Sigmoid colon (tissue), 4 donors: Measurements from ENCODE around the gene AADAT.

ENCODE experiments used
- CTCF ChIP-seq, 4 experiments: fragments of 450-650 bp in 3 of 4; fragments of 200-600 bp in 1 of 4; IDR thresholded peaks; one replicate each; pipeline ENCODE4 v1.5.1; 2016 to 2019; ENCODE audit warnings: antibody characterized with exemption in 4 of 4, mild to moderate bottlenecking in 3 of 4, moderate library complexity in 2 of 4
- EP300 ChIP-seq, 4 donors: sonication (generic); formaldehyde crosslinking; IDR thresholded peaks; one replicate each; pipeline ENCODE4 v1.6.1; 2017; ENCODE audit warnings: antibody characterized with exemption in 4 of 4
- POLR2A ChIP-seq, 2 donors: fragments of 450-650 bp; IDR thresholded peaks; one replicate each; pipeline ENCODE4 v1.6.1; 2016; ENCODE audit warnings: antibody characterized with exemption in 2 of 2, mild to moderate bottlenecking in 2 of 2, moderate library complexity in 2 of 2
- POLR2AphosphoS5 ChIP-seq, 4 donors: sonication (generic); formaldehyde crosslinking; IDR thresholded peaks; one replicate each; pipeline ENCODE4 v1.6.1; 2017; ENCODE audit warnings: antibody characterized with exemption in 4 of 4

DNA sequence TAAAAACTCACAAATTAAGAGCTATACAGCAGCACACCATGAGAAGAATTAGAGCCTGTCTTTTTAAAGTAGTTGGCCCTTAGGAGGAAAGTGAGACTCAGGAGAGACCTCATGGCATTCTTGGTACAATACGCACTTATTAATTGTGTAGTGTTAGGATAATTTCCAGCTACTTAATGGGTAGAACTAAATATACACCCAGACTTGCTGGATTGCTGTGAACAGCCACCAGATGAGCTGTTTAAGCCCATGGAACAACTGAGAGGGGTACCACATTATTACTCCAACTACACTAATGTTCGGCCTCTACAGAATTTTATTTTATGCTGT is 77.2 kb downstream of the AADAT start:
- TF ChIP-seq POLR2A (IDR thresholded peaks at IDR 0.05): no peak
- TF ChIP-seq CTCF (IDR thresholded peaks at IDR 0.05): no peak
- no peak for TF ChIP-seq POLR2AphosphoS5 (IDR thresholded peaks at IDR 0.05)
- no peak for TF ChIP-seq EP300 (IDR thresholded peaks at IDR 0.05)
